NOMO-1 treated with DMSO at 0.1 percent for 48 hours (cell line): ENCODE measurements around the gene PLEKHM3.

Experiments
- DNase-seq: peaks from one replicate; lab custom pipeline; 2025; ENCODE audit not compliant: unreplicated experiment; lab: John Stamatoyannopoulos, UW

The PLEKHM3 gene

GRCh38 chr2:207993151-207993763 lies 32.1 kb downstream of the PLEKHM3 start:
- DNase-seq, result peak; percentile 45

- DNase-seq, result no peak
Observed at GRCh38 chr2:207991944-207992343, 33.4 kb downstream of the PLEKHM3 start.

- DNase-seq, result no peak
Observed at GRCh38 chr2:207990784-207991183, 34.5 kb downstream of the PLEKHM3 start.

- no peak for DNase-seq
Observed at GRCh38 chr2:207988975-207989374, 36.4 kb downstream of the PLEKHM3 start.

- DNase-seq, result no peak
Observed at GRCh38 chr2:207987025-207987716, 38.2 kb downstream of the PLEKHM3 start.

GRCh38 chr2:207984765-207985480 lies 40.4 kb downstream of the PLEKHM3 start:
- DNase-seq, result no peak

- peak; percentile 67 for DNase-seq
Observed at GRCh38 chr2:207983641-207984042, 41.7 kb downstream of the PLEKHM3 start.

- no peak for DNase-seq
Observed at GRCh38 chr2:207978177-207978948, 47.0 kb downstream of the PLEKHM3 start.

GRCh38 chr2:207975921-207976320 lies 49.4 kb downstream of the PLEKHM3 start:
- DNase-seq, result no peak

- peak; percentile 75 for DNase-seq
Observed at GRCh38 chr2:207974216-207974605, 51.1 kb downstream of the PLEKHM3 start.

- no peak for DNase-seq
Observed at GRCh38 chr2:207970826-207971180, 54.5 kb downstream of the PLEKHM3 start.

GRCh38 chr2:207970147-207970825 lies 55.0 kb downstream of the PLEKHM3 start:
- DNase-seq, result no peak

GRCh38 chr2:207969249-207969648 lies 56.1 kb downstream of the PLEKHM3 start:
- no peak for DNase-seq

- DNase-seq, result no peak
Observed at GRCh38 chr2:207967121-207967520, 58.2 kb downstream of the PLEKHM3 start.

GRCh38 chr2:207960911-207961310 lies 64.4 kb downstream of the PLEKHM3 start:
- no peak for DNase-seq

GRCh38 chr2:207960090-207960489 lies 65.2 kb downstream of the PLEKHM3 start:
- DNase-seq, result no peak

GRCh38 chr2:207956771-207957170 lies 68.6 kb downstream of the PLEKHM3 start:
- DNase-seq, result no peak

GRCh38 chr2:207955456-207955855 lies 69.9 kb downstream of the PLEKHM3 start:
- DNase-seq, result no peak

GRCh38 chr2:207953354-207953753 lies 72.0 kb downstream of the PLEKHM3 start:
- no peak for DNase-seq

- DNase-seq, result no peak
Observed at GRCh38 chr2:207952564-207953345, 72.6 kb downstream of the PLEKHM3 start.
